ENCODE measurements around the gene AFAP1.

DNA sequence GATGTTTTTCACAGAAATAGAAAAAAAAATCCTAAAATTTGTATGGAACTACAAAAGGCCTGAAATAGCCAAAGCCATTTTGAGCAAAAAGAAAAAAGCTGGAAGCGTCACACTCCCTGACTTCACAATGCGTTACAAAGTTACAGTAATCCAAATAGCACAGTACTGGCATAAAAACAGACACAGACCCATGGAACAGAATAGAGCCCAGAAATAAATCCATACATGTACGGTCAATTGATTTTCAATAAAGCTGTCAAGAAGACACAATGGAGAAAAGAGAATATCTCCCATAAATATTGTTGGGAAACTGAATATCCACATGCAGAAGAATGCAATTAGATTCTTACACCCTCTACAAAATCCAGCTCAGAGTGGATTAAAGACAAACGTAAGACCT lies 208.2 kb downstream of the AFAP1 start:
- TF ChIP-seq, protein P1, sequence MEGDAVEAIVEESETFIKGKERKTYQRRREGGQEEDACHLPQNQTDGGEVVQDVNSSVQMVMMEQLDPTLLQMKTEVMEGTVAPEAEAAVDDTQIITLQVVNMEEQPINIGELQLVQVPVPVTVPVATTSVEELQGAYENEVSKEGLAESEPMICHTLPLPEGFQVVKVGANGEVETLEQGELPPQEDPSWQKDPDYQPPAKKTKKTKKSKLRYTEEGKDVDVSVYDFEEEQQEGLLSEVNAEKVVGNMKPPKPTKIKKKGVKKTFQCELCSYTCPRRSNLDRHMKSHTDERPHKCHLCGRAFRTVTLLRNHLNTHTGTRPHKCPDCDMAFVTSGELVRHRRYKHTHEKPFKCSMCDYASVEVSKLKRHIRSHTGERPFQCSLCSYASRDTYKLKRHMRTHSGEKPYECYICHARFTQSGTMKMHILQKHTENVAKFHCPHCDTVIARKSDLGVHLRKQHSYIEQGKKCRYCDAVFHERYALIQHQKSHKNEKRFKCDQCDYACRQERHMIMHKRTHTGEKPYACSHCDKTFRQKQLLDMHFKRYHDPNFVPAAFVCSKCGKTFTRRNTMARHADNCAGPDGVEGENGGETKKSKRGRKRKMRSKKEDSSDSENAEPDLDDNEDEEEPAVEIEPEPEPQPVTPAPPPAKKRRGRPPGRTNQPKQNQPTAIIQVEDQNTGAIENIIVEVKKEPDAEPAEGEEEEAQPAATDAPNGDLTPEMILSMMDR (conservative IDR thresholded peaks at IDR 0.05; ENCODE audit: low read length) = no peak
- no peak for TF ChIP-seq EZH2phosphoT487 (IDR thresholded peaks at IDR 0.05; ENCODE audit: borderline replicate concordance)

Data from Loucy (cell line).